Mammary epithelial cell (primary cell): ENCODE measurements around the gene WDR49.

Experiments
- EZH2 ChIP-seq: IDR thresholded peaks from 2 replicates; pipeline ENCODE4 v1.6.1; 2012; ENCODE audit warnings: low read length, inconsistent platforms, borderline replicate concordance
- TF ChIP-seq, protein P1 (sequence below), 2 donors: IDR thresholded peaks in 1 of 2; conservative IDR thresholded peaks in 1 of 2; 2 replicates each; pipeline ENCODE4 v1.5.1; 2011 to 2012; ENCODE audit warnings: inconsistent platforms in 2 of 2, low read length in 2 of 2, mild to moderate bottlenecking in 2 of 2, control low read depth in 1 of 2, low read depth in 1 of 2; ENCODE audit not compliant: insufficient read depth in 1 of 2; ENCODE audit errors: extremely low read depth in 1 of 2

DNA sequence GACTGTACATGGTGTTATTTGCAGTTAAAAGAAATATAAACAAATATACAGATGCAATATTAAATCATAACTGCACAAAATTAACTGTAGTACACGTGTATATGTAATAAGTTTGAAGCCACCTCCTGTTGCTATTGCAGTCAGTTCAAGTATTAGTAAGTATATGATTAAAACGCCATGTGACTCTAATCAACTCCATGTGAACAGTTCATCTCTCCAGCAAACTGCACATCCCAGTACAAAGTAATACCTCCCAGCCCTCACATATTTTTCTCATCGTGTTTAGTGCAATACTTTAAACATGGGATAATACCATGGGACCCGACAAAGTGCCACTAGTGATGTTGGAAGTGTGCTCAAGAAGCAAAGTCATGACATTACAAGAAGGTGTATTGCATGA, 46.3 kb upstream of the WDR49 start:
- TF ChIP-seq, protein P1, sequence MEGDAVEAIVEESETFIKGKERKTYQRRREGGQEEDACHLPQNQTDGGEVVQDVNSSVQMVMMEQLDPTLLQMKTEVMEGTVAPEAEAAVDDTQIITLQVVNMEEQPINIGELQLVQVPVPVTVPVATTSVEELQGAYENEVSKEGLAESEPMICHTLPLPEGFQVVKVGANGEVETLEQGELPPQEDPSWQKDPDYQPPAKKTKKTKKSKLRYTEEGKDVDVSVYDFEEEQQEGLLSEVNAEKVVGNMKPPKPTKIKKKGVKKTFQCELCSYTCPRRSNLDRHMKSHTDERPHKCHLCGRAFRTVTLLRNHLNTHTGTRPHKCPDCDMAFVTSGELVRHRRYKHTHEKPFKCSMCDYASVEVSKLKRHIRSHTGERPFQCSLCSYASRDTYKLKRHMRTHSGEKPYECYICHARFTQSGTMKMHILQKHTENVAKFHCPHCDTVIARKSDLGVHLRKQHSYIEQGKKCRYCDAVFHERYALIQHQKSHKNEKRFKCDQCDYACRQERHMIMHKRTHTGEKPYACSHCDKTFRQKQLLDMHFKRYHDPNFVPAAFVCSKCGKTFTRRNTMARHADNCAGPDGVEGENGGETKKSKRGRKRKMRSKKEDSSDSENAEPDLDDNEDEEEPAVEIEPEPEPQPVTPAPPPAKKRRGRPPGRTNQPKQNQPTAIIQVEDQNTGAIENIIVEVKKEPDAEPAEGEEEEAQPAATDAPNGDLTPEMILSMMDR (conservative IDR thresholded peaks at IDR 0.05 in 1 of 2, IDR thresholded peaks at IDR 0.05 in 1 of 2; ENCODE audit: extremely low read depth in 1 of 2, insufficient read depth in 1 of 2, low read depth in 1 of 2, low read length in 2 of 2), result no peak
- no peak for TF ChIP-seq EZH2
